HTR-8/SVneo (cell line): ENCODE data around the gene RNF145.
"Not testable (repeated sequence)": the region's sequence is repeated elsewhere in the genome, so short reads cannot be mapped to it uniquely, and the experiment has no call there.

Source experiments
- DNase-seq: peaks from one replicate; pipeline ENCODE4 v3.0.0; 2011; ENCODE audit warnings: low spot score, mixed read lengths; ENCODE audit not compliant: insufficient read length
- FAIRE-seq: peaks from 2 replicates; lab custom pipeline; 2011; peaks lifted over from hg19 to GRCh38; lab: Jason Lieb, UNC

Gene RNF145

GRCh38 chr5:159166416-159166815, 42.9 kb downstream of the RNF145 start:
- DNase-seq: no peak
- FAIRE-seq: no peak

- FAIRE-seq: no peak
- DNase-seq: no peak
These were observed 45.7 kb downstream of the RNF145 start for GRCh38 chr5:159163701-159164046.

- DNase-seq: peak; percentile 47
- FAIRE-seq: peak; percentile 74
These were observed 46.2 kb downstream of the RNF145 start for GRCh38 chr5:159163027-159163700.

- FAIRE-seq: no peak
- no peak for DNase-seq
These were observed 47.8 kb downstream of the RNF145 start for GRCh38 chr5:159161361-159162214.

- not testable (repeated sequence) for DNase-seq
These were observed 50.7 kb downstream of the RNF145 start for GRCh38 chr5:159158553-159159091.

GRCh38 chr5:159157552-159157951, 51.8 kb downstream of the RNF145 start:
- DNase-seq: no peak
- FAIRE-seq: no peak

More at GRCh38 chr5:159158553-159159091, 50.7 kb downstream of the RNF145 start:
- not testable (repeated sequence) for FAIRE-seq

GRCh38 chr5:159156426-159157238, 52.7 kb downstream of the RNF145 start:
- DNase-seq: peak; percentile 57
- FAIRE-seq: no peak

- FAIRE-seq (no peak), DNase-seq (no peak)
These were observed 53.4 kb downstream of the RNF145 start for GRCh38 chr5:159155960-159156359.

- DNase-seq (no peak), FAIRE-seq (no peak)
These were observed 56.5 kb downstream of the RNF145 start for GRCh38 chr5:159152876-159153275.

- FAIRE-seq (no peak), DNase-seq (no peak)
These were observed 60.3 kb downstream of the RNF145 start for GRCh38 chr5:159149085-159149484.

- FAIRE-seq (no peak), DNase-seq (no peak)
These were observed 61.4 kb downstream of the RNF145 start for GRCh38 chr5:159147976-159148375.

GRCh38 chr5:159146839-159147238, 62.5 kb downstream of the RNF145 start:
- FAIRE-seq (no peak), DNase-seq (no peak)

GRCh38 chr5:159145160-159145559, 64.2 kb downstream of the RNF145 start:
- DNase-seq, FAIRE-seq: not testable (repeated sequence)

GRCh38 chr5:159139802-159140201, 69.6 kb downstream of the RNF145 start:
- DNase-seq (no peak), FAIRE-seq (no peak)

GRCh38 chr5:159135896-159136531, 73.3 kb downstream of the RNF145 start:
- no peak for DNase-seq
- peak; percentile 13 for FAIRE-seq

GRCh38 chr5:159133041-159133741, 76.2 kb downstream of the RNF145 start:
- FAIRE-seq: no peak
- DNase-seq: peak; percentile 51

- DNase-seq (no peak), FAIRE-seq (no peak)
These were observed 76.8 kb downstream of the RNF145 start for GRCh38 chr5:159132429-159133040.

GRCh38 chr5:159131951-159132350, 77.4 kb downstream of the RNF145 start:
- FAIRE-seq: no peak
- DNase-seq: no peak

GRCh38 chr5:159130871-159131270, 78.5 kb downstream of the RNF145 start:
- DNase-seq (no peak), FAIRE-seq (no peak)
